GM12878 (cell line): ENCODE measurements around the gene CDK13. TPM values are rescaled to one million over a fixed set of nuclear protein-coding genes. Genes with fewer than 3 reads are reported as not detected.

ENCODE experiments used
- CBX5 ChIP-seq: sonication (generic); IDR thresholded peaks from 2 replicates; pipeline ENCODE4 v1.6.1; 2016; ENCODE audit warnings: low read depth, moderate library complexity, mild to moderate bottlenecking, inconsistent platforms
- CEBPB ChIP-seq, 2 experiments: fragments of 150-350 bp in 1 of 2; IDR thresholded peaks; 2 replicates each; pipeline ENCODE4 v1.6.1; 2012 to 2014; ENCODE audit warnings: low read depth in 2 of 2, low read length in 2 of 2, borderline replicate concordance in 1 of 2, inconsistent platforms in 1 of 2
- CHD4 ChIP-seq: fragments of 200-600 bp; sonication (generic); IDR thresholded peaks from 2 replicates; pipeline ENCODE4 v1.6.1; 2016; ENCODE audit warnings: mild to moderate bottlenecking
- DPF2 ChIP-seq: fragments of 450-650 bp; IDR thresholded peaks from 2 replicates; pipeline ENCODE4 v1.6.1; 2017; ENCODE audit warnings: mild to moderate bottlenecking
- ESRRA ChIP-seq: IDR thresholded peaks from 2 replicates; pipeline ENCODE4 v1.6.1; 2012; ENCODE audit warnings: mild to moderate bottlenecking, low read length, improper control_type of control experiment
- HDAC6 ChIP-seq: fragments of 200-600 bp; sonication (generic); IDR thresholded peaks from one replicate; pipeline ENCODE4 v1.8.0; 2017; ENCODE audit warnings: antibody characterized with exemption; ENCODE audit not compliant: unreplicated experiment
- HDGF ChIP-seq: fragments of 450-650 bp; IDR thresholded peaks from 2 replicates; pipeline ENCODE4 v1.6.1; 2016; ENCODE audit warnings: antibody characterized with exemption
- IKZF2 ChIP-seq, 2 experiments: fragments of 450-650 bp; IDR thresholded peaks; 2 replicates each; pipeline ENCODE4 v1.6.1; 2017; ENCODE audit warnings: mild to moderate bottlenecking in 2 of 2, moderate library complexity in 2 of 2
- IRF4 ChIP-seq: IDR thresholded peaks from 2 replicates; pipeline ENCODE4 v1.6.1; 2011; ENCODE audit warnings: low read depth, low read length
- JUND ChIP-seq: IDR thresholded peaks from 2 replicates; pipeline ENCODE4 v1.6.1; 2012; ENCODE audit warnings: low read depth, mild to moderate bottlenecking, low read length, improper control_type of control experiment, moderate library complexity
- MEF2A ChIP-seq: IDR thresholded peaks from 2 replicates; pipeline ENCODE4 v1.6.1; 2011; ENCODE audit warnings: low read depth, mild to moderate bottlenecking, low read length, moderate library complexity; ENCODE audit not compliant: insufficient read depth
- MTA3 ChIP-seq: IDR thresholded peaks from 2 replicates; pipeline ENCODE4 v1.6.1; 2012; ENCODE audit warnings: low read length, inconsistent platforms, borderline replicate concordance
- MYB ChIP-seq: fragments of 150-350 bp; IDR thresholded peaks from 2 replicates; pipeline ENCODE4 v1.6.1; 2014; ENCODE audit warnings: mild to moderate bottlenecking, low read depth, low read length, borderline replicate concordance
- POLR2A ChIP-seq: IDR thresholded peaks from 2 replicates; pipeline ENCODE4 v1.6.1; 2011; ENCODE audit warnings: low read depth, mild to moderate bottlenecking, low read length
- RUNX3 ChIP-seq: IDR thresholded peaks from 2 replicates; pipeline ENCODE4 v1.6.1; 2012; ENCODE audit warnings: low read length, inconsistent platforms
- SIX5 ChIP-seq: IDR thresholded peaks from 2 replicates; pipeline ENCODE4 v1.6.1; 2011; ENCODE audit warnings: mild to moderate bottlenecking, low read depth, low read length, moderate library complexity; ENCODE audit not compliant: severe bottlenecking
- SMAD1 ChIP-seq: fragments of 450-650 bp; IDR thresholded peaks from 2 replicates; pipeline ENCODE4 v1.6.1; 2018; ENCODE audit warnings: mild to moderate bottlenecking, low read depth; ENCODE audit not compliant: partially characterized antibody
- SMARCA5 ChIP-seq: fragments of 450-650 bp; IDR thresholded peaks from 2 replicates; pipeline ENCODE4 v1.6.1; 2017; ENCODE audit warnings: mild to moderate bottlenecking
- SP1 ChIP-seq: IDR thresholded peaks from one replicate; pipeline ENCODE4 v1.6.1; 2011; ENCODE audit warnings: low read depth, low read length
- SRF ChIP-seq, 2 experiments: IDR thresholded peaks; 2 replicates each; pipeline ENCODE4 v1.6.1; 2011; ENCODE audit warnings: low read depth in 2 of 2, low read length in 2 of 2, mild to moderate bottlenecking in 1 of 2, moderate library complexity in 1 of 2
- STAT3 ChIP-seq: IDR thresholded peaks from 2 replicates; pipeline ENCODE4 v1.6.1; 2011; ENCODE audit warnings: low read depth, low read length, improper control_type of control experiment
- SUPT20H ChIP-seq: IDR thresholded peaks from 2 replicates; pipeline ENCODE4 v1.6.1; 2011; ENCODE audit warnings: low read depth, mild to moderate bottlenecking, low read length, moderate library complexity, borderline replicate concordance; ENCODE audit not compliant: control insufficient read depth
- ZNF622 ChIP-seq: fragments of 450-650 bp; IDR thresholded peaks from 2 replicates; pipeline ENCODE4 v1.6.1; 2017; ENCODE audit warnings: mild to moderate bottlenecking, inconsistent platforms
- ZSCAN29 ChIP-seq: fragments of 450-650 bp; IDR thresholded peaks from 2 replicates; pipeline ENCODE4 v1.6.1; 2017; ENCODE audit warnings: mild to moderate bottlenecking, moderate library complexity
- polyA plus RNA-seq, 11 experiments: library from polyadenylated mRNA; depleted of rRNA in 4 of 11; unstranded in 6 of 11; stranded (reverse) in 5 of 11; fragments of >200 nt; fragmentation: Nextera tagmentation in 4 of 11; fragmentation: Illumina TruSeq in 1 of 11; extraction: Ambion mirVana in 4 of 11; extraction: Trizol in 1 of 11; gene quantifications; 1 replicate in 1 of 11; 2 replicates in 10 of 11; pipeline versions ENCODE4 v1.2.1 to v1.2.3, GENCODE V29; 2011 to 2016; ENCODE audit warnings: inconsistent platforms in 2 of 11, missing spikeins in 2 of 11, low read depth in 1 of 11
- total RNA-seq, 4 experiments: library from RNA; depleted of rRNA in 3 of 4; stranded (reverse); fragments of >200 nt in 3 of 4; fragmentation: Illumina TruSeq in 1 of 4; extraction: Trizol in 1 of 4; gene quantifications; 2 replicates each; pipeline versions ENCODE4 v1.2.1 to v1.2.3, GENCODE V29; 2013 to 2021
- TF ChIP-seq, protein P1 (sequence below): fragments of 450-650 bp; IDR thresholded peaks from 2 replicates; pipeline ENCODE4 v1.6.1; 2016; ENCODE audit warnings: mild to moderate bottlenecking, moderate library complexity, borderline replicate concordance
- TF ChIP-seq, protein P2 (sequence below): IDR thresholded peaks from 2 replicates; pipeline ENCODE4 v1.6.1; 2012; ENCODE audit warnings: low read depth, low read length, improper control_type of control experiment

Gene CDK13
- total and polyA plus RNA-seq, 10 of the 15 experiments (the other 5 are each of a cell fraction or from before 2014, with no cell fraction given), result 10.8 to 44.4 (median 28.0) TPM

DNA sequence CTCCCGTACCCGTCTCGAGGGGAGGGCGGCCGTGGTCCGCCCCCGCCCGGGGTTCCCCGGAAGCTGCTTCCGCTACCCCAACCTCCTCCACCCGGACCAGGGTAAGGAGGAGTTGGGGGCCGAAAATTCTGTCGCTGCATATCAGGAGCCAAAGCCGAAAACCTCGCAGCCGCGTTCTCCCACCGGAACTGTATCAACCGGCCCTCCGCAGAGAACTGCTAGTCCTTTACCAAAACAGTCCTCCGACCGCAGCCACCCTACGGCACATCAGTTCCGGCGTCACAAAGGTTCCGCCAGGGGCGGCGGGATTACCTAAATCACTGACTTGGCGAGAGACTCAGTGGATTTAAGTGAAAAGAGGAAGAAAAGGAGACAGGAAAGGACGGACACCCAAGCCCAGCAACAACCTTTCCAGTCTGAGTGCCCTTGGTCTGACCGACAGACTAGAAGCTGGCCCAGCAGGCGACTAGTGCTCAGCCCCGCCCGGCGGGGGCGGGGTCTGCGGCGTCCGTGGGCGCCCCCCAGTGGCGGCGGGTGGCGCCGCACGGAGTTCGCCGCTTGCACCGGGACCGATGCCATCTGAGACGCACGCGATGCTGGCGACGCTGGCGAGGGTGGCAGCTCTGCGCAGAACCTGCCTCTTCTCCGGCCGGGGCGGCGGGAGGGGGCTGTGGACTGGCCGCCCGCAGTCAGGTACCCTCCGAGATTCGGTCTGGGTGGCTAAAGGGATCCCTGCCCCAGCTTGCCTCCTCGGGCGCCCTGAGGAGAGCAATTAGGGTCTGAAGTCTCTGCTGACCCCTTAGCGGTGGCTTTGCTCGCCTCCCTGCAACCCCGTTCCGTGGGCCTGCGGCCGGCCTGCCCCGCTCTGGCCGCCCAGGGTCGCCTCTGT lies 184.6 kb downstream of the CDK13 start, which contains the start of the genes MPLKIP and SUGCT (continued):
- TF ChIP-seq CBX5 (peak; percentile 98), SP1 (peak; percentile 74), RUNX3 (peak; percentile 99), SRF (IDR thresholded peaks at IDR 0.05; ENCODE audit: low read depth in 2 of 2, low read length in 2 of 2) (peak in 1 of 2 experiments; percentile 88; a peak in 3 of 4 replicates), POLR2A (peak; percentile 87), ZSCAN29 (no peak), SMARCA5 (peak; percentile 63; the same call in 1 of the 2 replicates), HDGF (no peak), ESRRA (peak; percentile 81; the same call in 1 of the 2 replicates), SIX5 (peak; percentile 69), SMAD1 (no peak), HDAC6 (peak; percentile 71), STAT3 (no peak), CEBPB (IDR thresholded peaks at IDR 0.05; ENCODE audit: borderline replicate concordance in 1 of 2, low read depth in 2 of 2, low read length in 2 of 2) (no peak), IRF4 (0 out of 2 replicates have a peak, but pooled peaks have one; percentile 46), CHD4 (no peak), MEF2A (0 out of 2 replicates have a peak, but pooled peaks have one; percentile 50), ZNF622 (no peak), MTA3 (0 out of 2 replicates have a peak, but pooled peaks have one; percentile 70), JUND (no peak), MYB (no peak), IKZF2 (IDR thresholded peaks at IDR 0.05) (no peak), SUPT20H (no peak), DPF2 (0 out of 2 replicates have a peak, but pooled peaks have one; percentile 43)
- TF ChIP-seq, protein P1, sequence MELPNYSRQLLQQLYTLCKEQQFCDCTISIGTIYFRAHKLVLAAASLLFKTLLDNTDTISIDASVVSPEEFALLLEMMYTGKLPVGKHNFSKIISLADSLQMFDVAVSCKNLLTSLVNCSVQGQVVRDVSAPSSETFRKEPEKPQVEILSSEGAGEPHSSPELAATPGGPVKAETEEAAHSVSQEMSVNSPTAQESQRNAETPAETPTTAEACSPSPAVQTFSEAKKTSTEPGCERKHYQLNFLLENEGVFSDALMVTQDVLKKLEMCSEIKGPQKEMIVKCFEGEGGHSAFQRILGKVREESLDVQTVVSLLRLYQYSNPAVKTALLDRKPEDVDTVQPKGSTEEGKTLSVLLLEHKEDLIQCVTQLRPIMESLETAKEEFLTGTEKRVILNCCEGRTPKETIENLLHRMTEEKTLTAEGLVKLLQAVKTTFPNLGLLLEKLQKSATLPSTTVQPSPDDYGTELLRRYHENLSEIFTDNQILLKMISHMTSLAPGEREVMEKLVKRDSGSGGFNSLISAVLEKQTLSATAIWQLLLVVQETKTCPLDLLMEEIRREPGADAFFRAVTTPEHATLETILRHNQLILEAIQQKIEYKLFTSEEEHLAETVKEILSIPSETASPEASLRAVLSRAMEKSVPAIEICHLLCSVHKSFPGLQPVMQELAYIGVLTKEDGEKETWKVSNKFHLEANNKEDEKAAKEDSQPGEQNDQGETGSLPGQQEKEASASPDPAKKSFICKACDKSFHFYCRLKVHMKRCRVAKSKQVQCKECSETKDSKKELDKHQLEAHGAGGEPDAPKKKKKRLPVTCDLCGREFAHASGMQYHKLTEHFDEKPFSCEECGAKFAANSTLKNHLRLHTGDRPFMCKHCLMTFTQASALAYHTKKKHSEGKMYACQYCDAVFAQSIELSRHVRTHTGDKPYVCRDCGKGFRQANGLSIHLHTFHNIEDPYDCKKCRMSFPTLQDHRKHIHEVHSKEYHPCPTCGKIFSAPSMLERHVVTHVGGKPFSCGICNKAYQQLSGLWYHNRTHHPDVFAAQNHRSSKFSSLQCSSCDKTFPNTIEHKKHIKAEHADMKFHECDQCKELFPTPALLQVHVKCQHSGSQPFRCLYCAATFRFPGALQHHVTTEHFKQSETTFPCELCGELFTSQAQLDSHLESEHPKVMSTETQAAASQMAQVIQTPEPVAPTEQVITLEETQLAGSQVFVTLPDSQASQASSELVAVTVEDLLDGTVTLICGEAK, result peak; percentile 98
- TF ChIP-seq, protein P2, sequence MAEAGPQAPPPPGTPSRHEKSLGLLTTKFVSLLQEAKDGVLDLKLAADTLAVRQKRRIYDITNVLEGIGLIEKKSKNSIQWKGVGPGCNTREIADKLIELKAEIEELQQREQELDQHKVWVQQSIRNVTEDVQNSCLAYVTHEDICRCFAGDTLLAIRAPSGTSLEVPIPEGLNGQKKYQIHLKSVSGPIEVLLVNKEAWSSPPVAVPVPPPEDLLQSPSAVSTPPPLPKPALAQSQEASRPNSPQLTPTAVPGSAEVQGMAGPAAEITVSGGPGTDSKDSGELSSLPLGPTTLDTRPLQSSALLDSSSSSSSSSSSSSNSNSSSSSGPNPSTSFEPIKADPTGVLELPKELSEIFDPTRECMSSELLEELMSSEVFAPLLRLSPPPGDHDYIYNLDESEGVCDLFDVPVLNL, result no peak
